Fibroblast of pulmonary artery (primary cell): ENCODE data around the gene ANKRD23.

Experiments
- DNase-seq: peaks from one replicate; pipeline ENCODE4 v3.0.0-alpha.2; 2010; ENCODE audit warnings: low read depth
- H3K4me3 ChIP-seq: replicated peaks from 2 replicates; pipeline ENCODE4 v1.5.1; 2011; ENCODE audit warnings: low read depth, mild to moderate bottlenecking, control low read depth, low read length, moderate library complexity
- TF ChIP-seq, protein P1 (sequence below): IDR thresholded peaks from 2 replicates; pipeline ENCODE4 v1.5.1; 2011; ENCODE audit warnings: mild to moderate bottlenecking, control low read depth, low read length, inconsistent platforms; ENCODE audit errors: missing control alignments

The ANKRD23 gene

DNA sequence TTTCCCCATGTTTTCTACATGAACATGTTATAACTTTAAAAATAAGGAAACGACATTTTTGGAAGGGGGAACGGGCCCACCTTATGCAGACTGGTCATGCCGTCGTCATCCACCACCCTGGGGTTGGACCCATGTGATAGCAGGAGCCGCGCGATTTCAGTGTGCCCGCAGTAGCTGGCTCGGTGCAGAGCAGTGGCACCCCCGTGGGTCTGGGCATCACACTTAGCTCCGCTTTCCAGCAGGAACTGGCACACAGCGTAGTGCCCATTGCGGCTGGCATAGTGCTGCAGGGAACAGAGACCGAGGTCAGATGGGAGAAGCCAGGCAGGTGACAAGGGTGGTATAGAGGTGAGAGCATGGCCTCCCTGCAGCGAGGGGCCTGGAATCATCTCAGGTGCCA is 9.5 kb upstream of the ANKRD23 start:
- TF ChIP-seq, protein P1, sequence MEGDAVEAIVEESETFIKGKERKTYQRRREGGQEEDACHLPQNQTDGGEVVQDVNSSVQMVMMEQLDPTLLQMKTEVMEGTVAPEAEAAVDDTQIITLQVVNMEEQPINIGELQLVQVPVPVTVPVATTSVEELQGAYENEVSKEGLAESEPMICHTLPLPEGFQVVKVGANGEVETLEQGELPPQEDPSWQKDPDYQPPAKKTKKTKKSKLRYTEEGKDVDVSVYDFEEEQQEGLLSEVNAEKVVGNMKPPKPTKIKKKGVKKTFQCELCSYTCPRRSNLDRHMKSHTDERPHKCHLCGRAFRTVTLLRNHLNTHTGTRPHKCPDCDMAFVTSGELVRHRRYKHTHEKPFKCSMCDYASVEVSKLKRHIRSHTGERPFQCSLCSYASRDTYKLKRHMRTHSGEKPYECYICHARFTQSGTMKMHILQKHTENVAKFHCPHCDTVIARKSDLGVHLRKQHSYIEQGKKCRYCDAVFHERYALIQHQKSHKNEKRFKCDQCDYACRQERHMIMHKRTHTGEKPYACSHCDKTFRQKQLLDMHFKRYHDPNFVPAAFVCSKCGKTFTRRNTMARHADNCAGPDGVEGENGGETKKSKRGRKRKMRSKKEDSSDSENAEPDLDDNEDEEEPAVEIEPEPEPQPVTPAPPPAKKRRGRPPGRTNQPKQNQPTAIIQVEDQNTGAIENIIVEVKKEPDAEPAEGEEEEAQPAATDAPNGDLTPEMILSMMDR = no peak
- H3K4me3 ChIP-seq = no peak overlapping the region
- DNase-seq = no peak

DNA sequence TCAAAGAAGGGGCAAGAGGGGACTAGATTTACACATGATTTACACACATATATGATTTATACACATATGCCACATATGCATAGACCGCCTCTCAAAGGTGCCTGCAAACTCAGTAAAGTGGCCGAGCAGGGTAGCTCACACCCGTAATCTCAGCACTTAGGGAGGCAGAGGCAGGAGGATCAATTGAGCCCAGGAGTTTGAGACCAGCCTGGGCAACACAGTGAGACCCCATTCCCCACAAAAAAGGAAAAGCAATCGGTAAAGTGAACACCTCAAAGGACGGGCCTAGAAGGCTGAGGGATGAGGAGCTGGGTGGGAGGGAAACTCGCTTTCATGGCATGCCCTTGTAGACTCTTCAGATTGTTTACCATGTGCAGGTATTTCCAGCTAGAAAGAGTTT is 8.8 kb upstream of the ANKRD23 start:
- TF ChIP-seq, protein P1 = no peak
- no peak overlapping the region for H3K4me3 ChIP-seq
- no peak for DNase-seq

DNA sequence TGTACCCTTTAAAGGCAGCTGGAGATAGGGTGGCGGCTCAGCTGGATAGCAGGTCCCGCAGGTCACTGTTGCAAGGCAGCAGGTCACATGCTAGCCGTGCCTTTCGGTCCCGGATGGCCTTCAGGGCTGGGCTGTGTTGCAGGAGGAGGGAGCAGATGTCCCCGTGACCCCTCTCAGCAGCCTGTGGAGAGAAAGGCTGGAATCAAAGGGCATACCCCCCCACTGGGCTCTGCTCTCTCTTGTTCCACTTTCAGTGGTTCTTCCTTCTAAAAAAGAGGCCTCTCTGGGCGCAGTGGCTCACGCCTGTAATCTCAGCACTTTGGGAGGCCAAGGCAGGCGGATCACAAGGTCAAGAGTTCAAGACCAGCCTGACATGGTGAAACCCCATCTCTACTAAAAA is 4.4 kb upstream of the ANKRD23 start:
- TF ChIP-seq, protein P1 = no peak
- no peak for DNase-seq
- H3K4me3 ChIP-seq = no peak overlapping the region

DNA sequence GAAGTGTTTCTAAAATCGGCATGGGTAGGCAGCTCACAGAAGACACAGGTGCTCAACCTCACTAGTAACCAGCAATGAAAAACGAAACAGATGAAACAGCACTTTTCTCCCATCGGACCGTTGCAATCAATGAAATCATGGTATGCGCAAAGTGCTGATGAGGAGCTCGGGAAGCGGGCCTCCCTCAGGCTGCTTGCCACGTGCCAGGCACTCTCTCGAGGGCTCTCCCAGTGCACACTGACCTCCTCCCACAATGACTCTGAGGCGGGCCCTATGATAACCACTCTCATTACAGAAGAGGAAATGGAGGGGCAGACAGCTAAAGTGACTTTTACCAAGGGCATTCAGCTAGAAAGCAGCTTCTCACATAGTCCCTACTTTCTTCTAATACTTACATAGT is 3.8 kb upstream of the ANKRD23 start:
- TF ChIP-seq, protein P1 = no peak
- DNase-seq = no peak
- H3K4me3 ChIP-seq = no peak overlapping the region

DNA sequence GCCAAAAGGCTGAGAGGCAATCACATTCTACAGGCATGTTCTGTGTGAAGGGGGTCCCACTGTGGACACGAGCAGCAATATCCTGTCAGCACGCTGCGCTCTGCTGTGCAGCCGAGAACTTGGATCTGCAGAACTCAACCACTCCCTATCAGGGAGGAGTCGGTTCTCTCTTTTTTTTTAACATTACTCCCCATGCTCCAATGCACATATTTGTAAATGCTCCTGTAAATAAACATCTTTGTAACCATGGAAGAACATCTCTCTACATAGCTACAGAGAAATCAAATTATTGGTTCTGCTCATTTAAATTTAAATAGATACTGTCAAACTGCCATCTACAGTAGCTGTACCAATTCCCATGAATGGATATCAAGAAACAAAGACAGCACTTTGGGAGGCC is 3.0 kb upstream of the ANKRD23 start:
- no peak for DNase-seq
- TF ChIP-seq, protein P1 = no peak
- H3K4me3 ChIP-seq = no peak overlapping the region

DNA sequence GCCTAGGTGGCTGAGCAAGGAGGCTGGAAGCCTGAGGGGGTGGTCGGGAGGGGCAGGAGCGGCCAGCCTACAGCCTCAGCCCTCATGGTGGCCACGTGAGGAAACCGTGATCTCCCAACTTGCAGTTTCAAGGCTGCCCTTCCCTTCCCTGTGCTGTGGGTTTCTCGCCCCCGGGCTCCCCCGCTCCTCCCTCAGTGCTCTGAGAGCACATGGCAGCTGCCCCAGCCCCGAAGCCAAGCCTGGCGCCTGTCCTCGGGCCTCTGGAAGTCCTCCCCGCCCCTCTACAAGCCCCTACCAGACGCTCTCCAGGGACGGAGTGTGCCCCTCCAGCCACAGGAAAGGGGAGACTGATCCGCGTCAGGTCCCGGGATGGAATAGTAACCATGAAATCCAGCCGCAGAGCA is 586 bp upstream of the ANKRD23 start:
- TF ChIP-seq, protein P1 = no peak
- no peak for DNase-seq
- H3K4me3 ChIP-seq = no peak overlapping the region

DNA sequence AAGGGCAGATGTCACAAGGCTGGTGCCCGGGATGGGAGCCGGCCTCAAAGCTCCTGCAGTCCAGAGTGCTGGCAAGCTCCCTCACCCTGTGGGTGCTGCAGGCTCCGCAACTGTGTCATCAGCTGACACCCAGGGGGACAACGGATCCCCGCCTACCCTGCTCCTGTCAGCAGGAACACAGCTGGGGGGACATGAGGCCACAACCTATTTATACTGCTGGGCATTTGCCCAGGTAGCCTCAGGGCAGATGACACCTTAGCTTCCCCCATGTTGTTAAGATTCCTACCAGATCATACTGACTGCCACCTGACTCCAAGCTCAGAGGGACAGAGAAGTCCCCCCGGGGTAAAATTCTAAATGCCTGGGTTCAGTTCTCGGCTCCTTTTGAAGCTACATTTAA is 1.2 kb downstream of the ANKRD23 start:
- no peak for DNase-seq
- TF ChIP-seq, protein P1 = no peak
- no peak overlapping the region for H3K4me3 ChIP-seq
